Measurements from ENCODE around the gene PTGR2.

The PTGR2 gene

DNA sequence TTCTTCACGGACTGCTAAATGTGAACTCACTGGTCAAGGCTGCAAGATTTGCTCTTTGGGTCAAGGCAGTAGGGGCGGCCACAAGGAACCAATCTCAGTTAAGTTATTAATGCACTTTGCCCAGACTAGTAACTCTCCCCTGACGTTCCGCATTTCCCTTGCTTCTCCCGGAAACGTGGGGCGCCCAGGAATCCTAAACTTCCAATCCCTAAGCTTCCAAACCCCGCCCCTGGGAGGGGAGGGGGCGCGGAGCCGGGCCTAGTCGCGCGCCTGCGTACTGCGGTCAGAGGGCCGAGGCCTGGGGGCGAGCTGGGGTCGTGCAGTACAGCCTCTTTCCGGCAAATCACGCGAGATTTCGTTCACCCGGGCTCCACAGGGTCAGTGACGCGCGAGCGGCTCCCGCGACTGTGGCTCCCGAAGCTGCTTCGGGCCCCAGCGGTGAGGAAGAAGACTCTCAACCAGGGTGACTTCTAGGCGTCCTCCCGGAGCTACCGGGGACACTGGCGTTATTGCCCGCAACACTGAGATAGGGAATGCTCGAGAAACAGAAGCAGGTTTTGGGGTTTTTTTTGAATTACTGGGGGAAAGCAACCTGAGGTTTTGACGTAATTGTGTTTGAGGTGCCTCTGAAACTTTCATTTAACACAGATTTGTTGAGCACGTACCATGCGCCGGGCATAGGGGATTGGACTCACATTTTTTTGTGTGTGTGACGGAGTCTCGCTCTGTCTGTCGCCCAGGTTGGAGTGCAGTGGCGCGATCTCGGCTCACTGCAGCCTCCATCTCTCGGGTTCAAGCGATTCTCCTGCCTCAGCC is at the start of gene PTGR2:
Gene PTGR2 (plus strand): TSS at position 265 of the 816 bp plus-strand sequence. CDS start 7,032 bp downstream, outside the sequence.
- H3K4me3 ChIP-seq (ENCODE audit: control insufficient read depth, low read depth, low read length): peak within 1 kb of the TSS; percentile 84
- DNase-seq (ENCODE audit: low read depth): peak; percentile 95
- TF ChIP-seq, protein P1, sequence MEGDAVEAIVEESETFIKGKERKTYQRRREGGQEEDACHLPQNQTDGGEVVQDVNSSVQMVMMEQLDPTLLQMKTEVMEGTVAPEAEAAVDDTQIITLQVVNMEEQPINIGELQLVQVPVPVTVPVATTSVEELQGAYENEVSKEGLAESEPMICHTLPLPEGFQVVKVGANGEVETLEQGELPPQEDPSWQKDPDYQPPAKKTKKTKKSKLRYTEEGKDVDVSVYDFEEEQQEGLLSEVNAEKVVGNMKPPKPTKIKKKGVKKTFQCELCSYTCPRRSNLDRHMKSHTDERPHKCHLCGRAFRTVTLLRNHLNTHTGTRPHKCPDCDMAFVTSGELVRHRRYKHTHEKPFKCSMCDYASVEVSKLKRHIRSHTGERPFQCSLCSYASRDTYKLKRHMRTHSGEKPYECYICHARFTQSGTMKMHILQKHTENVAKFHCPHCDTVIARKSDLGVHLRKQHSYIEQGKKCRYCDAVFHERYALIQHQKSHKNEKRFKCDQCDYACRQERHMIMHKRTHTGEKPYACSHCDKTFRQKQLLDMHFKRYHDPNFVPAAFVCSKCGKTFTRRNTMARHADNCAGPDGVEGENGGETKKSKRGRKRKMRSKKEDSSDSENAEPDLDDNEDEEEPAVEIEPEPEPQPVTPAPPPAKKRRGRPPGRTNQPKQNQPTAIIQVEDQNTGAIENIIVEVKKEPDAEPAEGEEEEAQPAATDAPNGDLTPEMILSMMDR (conservative IDR thresholded peaks at IDR 0.05; ENCODE audit: control insufficient read depth, insufficient read depth, low read depth, low read length): peak; percentile 1

- no peak for DNase-seq (ENCODE audit: low read depth)
- H3K4me3 ChIP-seq (ENCODE audit: control insufficient read depth, low read depth, low read length): no peak overlapping the region
- TF ChIP-seq, protein P1 (conservative IDR thresholded peaks at IDR 0.05; ENCODE audit: control insufficient read depth, insufficient read depth, low read depth, low read length): no peak
Measured at GRCh38 chr14:73802431-73803188, 49.0 kb upstream of the PTGR2 start.

DNA sequence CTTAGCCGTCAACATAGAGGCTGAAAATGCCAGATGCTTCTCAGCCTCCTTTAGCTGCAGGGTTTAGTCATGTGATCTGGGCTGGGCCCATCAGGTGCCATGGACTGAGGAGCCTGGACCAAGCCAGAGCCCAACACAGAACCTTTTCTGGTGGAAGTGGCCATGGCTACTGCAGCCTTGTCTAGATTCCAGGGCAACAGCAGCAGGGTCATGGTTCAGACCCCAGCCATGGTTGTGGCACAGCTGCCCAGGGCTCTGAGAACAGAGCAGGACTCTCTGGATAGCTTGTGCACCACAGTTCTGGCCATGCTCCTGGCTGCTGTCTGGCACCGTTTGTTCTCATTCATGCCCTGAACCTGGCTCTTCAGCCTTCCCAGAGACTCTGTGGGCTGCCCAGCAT is 47.0 kb upstream of the PTGR2 start:
- no peak overlapping the region for H3K4me3 ChIP-seq (ENCODE audit: control insufficient read depth, low read depth, low read length)
- TF ChIP-seq, protein P1 (conservative IDR thresholded peaks at IDR 0.05; ENCODE audit: control insufficient read depth, insufficient read depth, low read depth, low read length): no peak
- no peak for DNase-seq (ENCODE audit: low read depth)

GRCh38 chr14:73807457-73807856 is 44.2 kb upstream of the PTGR2 start:
- TF ChIP-seq, protein P1 (conservative IDR thresholded peaks at IDR 0.05; ENCODE audit: control insufficient read depth, insufficient read depth, low read depth, low read length): no peak
- DNase-seq (ENCODE audit: low read depth): no peak
- no peak overlapping the region for H3K4me3 ChIP-seq (ENCODE audit: control insufficient read depth, low read depth, low read length)

DNA sequence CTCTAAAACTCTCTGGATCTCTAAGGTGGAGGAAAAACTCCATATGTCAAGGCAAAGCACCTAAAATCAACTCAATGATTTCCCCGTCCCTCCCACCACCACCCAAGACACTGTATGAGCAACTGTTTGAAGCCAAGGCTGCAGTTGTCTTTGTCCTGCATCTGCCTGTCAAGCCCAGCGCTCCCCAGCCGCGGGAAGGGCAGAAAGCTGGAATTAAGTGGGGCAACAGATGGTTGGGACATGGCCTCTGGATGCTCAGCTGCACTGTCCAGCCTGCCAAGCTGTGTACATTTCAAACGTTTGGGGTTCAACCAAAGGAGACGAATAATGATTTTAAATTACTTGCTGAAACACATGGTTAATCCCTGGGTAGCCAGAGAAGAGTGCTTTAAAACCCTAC is 42.2 kb upstream of the PTGR2 start:
- TF ChIP-seq, protein P1 (conservative IDR thresholded peaks at IDR 0.05; ENCODE audit: control insufficient read depth, insufficient read depth, low read depth, low read length): no peak
- DNase-seq (ENCODE audit: low read depth): no peak
- no peak overlapping the region for H3K4me3 ChIP-seq (ENCODE audit: control insufficient read depth, low read depth, low read length)

- no peak for DNase-seq (ENCODE audit: low read depth)
- TF ChIP-seq, protein P1 (conservative IDR thresholded peaks at IDR 0.05; ENCODE audit: control insufficient read depth, insufficient read depth, low read depth, low read length): no peak
- H3K4me3 ChIP-seq (ENCODE audit: control insufficient read depth, low read depth, low read length): no peak overlapping the region
Measured at GRCh38 chr14:73810478-73811163, 41.0 kb upstream of the PTGR2 start.
